Stimulated activated CD4-positive, alpha-beta T cell treated with anti-CD3 and anti-CD28 coated beads, TNF-alpha, amount 100 ng/mL, for 1 hour (primary cell): Measurements from ENCODE around the gene DSEL.
A peak's percentile ranks its signal among the peaks of the same experiment; 100 is the strongest.

ENCODE experiments used
- DNase-seq, 3 donors: peaks; one replicate each; pipeline ENCODE4 v3.0.0-alpha.2; 2020; ENCODE audit warnings: low read depth in 3 of 3, low spot score in 1 of 3

DSEL gene

DNA sequence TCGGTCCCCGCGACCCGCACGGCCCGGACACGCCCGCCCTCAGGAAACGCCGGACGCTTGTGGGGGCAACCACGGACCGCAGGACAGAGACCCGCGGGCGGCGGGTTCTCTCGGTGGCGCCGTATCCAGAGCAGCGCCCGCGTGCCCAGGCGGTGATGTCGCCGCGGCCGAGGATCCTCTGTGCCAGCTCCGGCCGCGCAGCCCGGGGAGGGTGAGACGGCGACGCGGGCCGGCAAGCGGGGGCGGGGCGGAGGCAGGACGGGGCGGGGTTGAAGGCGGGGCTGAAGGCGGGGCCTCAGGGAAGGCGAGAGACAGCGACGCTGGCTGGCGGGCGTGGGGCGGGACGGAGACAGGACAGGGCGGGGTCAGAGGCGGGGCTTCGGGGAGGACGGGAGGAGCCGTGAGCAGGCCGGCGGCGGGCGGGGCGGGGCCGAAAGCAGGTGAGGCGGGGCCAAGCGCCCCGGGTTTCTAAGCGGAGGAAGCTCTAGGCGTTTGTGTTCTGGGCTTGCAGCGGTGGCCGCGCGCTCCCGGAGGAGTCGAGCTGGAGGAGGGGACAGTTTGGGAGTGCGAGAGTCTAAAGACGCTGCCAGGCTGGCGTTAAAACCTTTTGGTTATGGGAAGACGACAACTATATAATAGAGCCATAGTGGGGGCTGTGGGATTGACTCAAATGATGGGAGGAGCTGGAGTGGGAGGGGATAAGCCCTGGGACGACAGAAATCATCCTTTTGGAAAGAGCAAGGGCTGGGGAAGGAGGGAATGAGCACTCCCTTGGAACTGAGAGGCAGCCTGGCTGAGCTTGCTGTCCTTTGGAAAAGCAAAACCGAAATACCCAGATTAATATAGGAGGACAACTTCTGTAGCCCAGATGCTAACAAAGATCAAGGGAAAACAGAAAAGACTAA lies at the start of gene DSEL:
TSS of gene DSEL (minus strand) at position 182 of the 905 bp plus-strand sequence. CDS start 2,112 bp downstream, outside the sequence.
- DNase-seq = peak; percentile 96 to 100 (median 98)

GRCh38 chr18:67553437-67553836 lies 36.9 kb upstream of the DSEL start:
- no peak for DNase-seq

DNA sequence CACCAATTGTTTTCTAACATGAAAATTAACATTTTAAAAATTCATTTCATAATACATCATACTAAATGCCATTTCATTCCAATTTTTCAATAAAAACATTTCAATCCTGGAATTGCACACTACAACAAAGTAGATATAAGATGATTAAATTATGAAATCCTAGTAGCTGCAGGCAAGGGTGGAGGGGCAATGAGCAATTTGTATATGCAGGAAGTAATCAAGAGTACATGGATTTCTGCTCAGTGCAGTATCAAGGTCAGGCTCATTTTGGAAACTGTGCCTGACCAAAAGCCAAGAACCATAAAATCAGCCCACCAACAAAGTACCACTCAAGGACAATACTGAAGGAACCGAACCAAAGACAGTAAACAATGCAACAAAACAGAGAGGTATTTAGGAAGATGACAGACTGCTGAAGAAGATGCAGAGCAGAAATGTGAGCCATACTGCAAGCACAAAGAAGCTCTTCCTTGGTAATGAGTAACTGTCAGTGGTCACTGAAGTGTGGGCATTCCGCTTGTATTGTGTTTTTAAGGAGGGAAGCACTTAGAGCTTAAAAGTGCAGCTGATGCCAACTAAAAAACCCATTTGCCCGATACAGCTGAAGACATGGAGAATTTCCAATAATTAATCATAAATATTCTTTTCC lies 34.5 kb upstream of the DSEL start:
- DNase-seq = no peak

DNA sequence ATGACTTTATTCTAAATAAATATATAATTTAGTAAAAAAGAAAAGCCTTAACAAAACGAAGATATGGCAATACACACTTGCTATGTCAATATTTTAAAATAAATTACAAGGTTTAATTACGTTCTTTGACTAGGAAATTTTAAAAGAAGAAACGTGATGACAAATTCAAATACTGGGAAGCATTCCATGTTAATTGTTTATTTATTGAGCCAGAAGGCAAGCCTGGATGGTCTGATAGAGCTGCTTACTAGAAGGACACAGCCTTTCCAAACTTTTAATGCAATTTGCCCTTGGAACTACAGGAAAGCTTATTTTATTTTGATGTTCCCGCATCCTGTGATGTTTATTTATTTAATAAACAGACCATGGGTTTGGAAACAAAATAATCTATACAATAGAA lies 33.4 kb upstream of the DSEL start:
- DNase-seq = no peak

GRCh38 chr18:67545681-67546080 lies 29.2 kb upstream of the DSEL start:
- DNase-seq = no peak

DNA sequence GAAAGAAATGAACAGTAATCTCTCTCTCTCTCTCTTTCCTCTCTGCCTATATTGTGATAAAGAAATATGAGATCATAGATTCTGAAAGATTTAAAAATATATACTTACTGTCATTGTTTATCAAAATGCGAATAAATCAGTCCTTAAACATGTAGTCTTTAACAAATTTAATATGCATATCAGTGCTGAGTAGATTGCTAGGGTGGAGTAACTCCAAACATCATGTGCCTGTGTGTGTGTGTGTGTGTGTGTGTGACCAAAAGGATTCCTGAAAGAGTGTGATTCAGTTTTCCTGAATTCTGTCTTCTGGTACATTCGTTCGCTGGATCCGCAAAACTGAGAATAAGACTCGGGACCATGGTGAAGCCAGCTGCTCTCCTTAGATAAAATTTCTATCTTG lies 24.0 kb upstream of the DSEL start:
- no peak for DNase-seq

GRCh38 chr18:67531929-67532328 lies 15.4 kb upstream of the DSEL start:
- no peak for DNase-seq

- DNase-seq = no peak
Measured at GRCh38 chr18:67525328-67526099, 9.0 kb upstream of the DSEL start.

GRCh38 chr18:67520351-67520921 lies 3.9 kb upstream of the DSEL start:
- DNase-seq = no peak

DNA sequence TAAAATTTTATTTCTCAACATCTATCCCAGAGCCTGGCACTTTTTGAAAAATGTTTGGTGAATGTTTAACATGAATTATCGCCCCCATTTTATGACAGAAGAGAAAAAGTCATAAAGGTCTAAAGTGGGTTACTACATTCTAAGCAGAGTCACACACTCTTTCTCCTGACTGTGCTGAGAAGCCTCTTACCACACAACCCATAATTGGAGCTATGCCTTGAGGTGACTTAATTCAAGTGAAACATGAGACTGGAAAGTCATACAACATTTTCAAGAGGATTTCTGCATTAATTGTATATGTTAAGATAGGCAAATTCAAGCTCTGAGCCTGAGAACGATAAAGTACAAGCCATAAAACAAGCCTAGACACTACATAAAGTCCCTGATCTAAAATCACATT lies 3.1 kb upstream of the DSEL start:
- no peak for DNase-seq

GRCh38 chr18:67518566-67518965 lies 2.0 kb upstream of the DSEL start:
- DNase-seq = no peak

DNA sequence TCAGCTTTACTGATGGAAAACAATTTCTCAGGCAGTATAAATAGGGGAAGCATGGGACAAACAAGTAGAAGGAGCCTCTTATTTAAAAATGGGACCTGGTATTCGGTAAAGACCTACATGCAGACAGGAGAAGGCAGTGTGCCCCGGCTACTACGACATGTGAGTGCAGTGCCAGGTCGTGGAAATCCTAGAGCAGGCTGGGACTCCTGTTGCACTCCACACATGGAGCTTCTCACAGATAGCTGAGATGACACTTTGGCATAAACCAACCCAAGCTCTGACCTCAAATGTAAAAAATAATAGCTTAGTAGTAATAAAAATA lies 885 bp upstream of the DSEL start:
- DNase-seq = no peak

DNA sequence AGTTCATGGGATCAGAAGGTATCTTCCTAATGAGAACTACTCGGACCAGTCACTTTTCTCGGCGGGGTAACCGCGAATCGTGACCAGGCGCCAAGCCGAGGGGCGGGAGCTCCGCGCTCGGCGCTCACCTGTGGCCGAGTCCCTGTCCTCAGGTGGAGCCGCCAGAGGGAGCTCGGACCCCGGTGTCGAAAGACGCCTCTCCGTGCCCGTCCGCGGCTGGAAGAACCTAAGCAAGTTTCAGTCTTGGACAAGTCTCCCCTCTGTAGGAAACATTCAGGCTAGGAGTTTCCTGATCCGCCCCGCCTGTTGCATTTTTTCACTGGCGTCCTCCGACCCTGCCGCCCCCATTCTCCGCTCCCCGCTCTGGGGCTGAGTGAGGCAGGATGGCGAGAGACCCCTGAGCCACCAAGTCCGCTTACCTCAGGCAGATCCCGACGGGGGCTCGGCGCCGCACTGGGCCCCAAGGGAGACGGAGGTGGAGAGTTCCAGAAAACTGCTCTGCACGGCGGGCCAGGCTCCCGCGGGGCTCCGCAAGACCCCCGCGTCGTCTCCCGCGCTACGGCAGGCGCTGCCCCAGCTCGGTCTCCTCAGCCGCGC lies 480 bp downstream of the DSEL start:
- peak; percentile 7 to 16 (median 14) for DNase-seq

DNA sequence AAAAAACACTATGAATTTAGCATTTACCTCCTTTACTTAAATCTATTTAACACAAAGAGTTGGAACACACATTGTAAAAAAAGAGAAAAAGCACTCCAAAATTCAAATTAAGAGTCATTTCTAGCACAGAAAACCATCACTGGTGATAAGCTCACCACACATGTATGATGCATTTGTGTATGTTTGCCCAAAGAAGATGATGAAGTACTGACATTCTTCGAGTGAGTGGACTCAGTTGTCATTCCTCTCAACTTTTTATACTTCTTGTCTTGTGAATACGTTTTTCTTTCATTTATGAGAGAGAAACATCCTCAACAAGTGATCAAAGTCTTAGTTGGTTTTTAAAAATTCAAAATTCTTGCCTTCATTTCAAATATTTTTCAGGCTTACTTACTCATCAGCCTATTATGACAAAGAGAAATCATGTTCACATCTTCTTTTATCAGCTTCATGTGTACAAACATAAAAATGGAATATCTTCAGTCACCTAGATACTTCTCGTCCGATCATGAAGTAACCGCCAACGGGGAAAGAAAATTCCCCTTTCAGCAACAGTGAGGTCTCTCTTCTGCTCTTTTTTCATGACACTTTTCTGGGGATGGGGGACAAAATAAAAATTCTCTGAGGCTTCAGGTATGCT lies 1.5 kb downstream of the DSEL start:
- DNase-seq = no peak

DNA sequence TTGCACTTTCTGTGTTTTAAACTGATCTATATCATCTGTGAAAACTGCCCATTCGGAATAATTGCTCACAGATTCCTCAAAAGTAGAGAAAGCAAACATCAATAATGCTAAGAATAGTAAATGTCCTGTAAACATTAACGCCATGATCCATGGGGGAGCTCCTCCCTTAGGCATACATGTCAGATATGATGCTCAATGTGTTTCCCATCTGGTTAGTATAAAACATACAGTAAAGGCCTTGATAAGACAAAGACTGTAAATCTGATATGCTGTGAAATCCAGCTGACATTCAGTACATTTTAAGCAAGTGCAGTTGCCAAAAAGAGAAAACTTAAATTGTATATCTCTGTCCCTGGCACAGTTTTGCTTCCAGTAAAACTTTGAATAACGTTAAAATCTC lies 2.1 kb downstream of the DSEL start:
- DNase-seq = no peak

- DNase-seq = no peak
Measured at GRCh38 chr18:67513280-67513679, 3.2 kb downstream of the DSEL start.

DNA sequence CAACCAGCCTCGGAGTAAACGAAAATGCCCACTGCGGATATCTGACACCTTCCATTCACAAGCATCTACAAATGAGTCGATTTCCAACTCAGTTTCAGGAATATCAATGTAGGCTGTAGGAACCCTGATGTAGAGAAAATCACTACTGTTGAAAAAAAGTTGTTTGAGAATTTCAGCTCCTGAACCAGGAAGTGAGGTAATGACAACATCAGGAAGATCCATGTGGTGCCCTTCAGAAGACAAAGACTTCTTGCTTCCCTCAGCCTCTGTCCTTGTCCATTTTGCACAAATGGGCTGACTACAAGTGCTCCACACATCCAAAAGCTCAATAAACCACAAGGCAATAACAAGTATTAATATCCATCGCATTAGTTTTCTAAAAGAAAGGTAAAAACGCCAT lies 4.7 kb downstream of the DSEL start:
- no peak for DNase-seq

DNA sequence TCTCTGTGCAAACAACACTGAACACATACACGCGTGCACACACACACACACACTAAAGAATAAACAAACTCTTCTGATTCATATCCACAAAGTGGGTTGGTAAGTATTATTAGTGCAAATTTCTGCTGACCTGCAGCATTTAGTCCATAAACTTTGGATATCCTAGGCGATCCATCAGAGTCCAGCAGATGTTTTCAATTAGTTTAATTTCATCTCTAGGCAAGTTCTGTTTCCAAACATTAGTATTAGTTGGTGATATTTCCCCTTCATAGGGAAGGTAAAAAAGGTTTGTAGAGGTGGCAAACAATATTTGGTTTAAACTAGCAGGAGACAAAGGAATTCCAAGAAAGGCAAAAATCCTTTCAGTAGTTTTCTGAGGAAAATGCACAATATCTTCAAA lies 5.7 kb downstream of the DSEL start:
- no peak for DNase-seq

DNA sequence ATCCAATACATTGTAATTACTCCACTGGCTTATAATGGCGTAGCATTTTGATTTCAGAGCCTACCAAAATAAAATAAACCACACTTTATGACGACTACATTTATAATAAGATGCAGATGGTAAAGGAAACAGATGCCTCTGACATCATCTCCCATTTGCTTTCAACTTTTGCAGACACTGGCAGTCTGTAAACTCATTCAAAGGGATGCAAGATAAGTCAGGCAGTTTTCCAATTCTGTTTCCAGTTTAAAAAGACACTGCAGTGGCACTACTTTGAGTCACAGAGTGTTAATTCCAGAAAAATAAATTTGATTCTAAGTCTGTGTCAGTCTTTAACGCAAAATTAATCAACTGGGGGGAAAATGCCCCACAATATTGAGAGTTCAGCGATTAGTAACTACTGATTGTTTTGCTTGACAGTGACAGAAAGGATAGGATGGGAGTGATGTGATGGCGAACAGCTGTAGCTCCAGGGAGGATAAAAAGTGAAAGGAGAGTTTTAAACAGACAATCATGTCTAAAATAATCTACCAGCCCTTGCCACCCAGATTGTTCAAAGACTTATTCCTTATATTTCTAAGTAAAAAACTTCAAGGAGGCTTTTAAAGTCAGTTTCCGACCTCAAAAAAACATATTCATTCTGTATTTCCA lies 6.7 kb downstream of the DSEL start:
- DNase-seq = no peak

GRCh38 chr18:67508146-67508545 lies 8.4 kb downstream of the DSEL start:
- DNase-seq = no peak
